GM23248 (cell line): ENCODE data around the gene INTS3. TPM values are rescaled to one million over a fixed set of nuclear protein-coding genes. Genes with fewer than 3 reads are reported as not detected.

Experiments
- DNase-seq: peaks from one replicate; pipeline ENCODE4 v3.0.0-alpha.2; 2015
- H2AFZ ChIP-seq: fragments of 200-600 bp; sonication (generic); 2 replicates; pipeline ENCODE4 v1.6.1; 2016; ENCODE audit warnings: antibody characterized with exemption
- H3F3A ChIP-seq: fragments of 200-600 bp; sonication (generic); 2 replicates; pipeline ENCODE4 v1.6.1; 2016; ENCODE audit warnings: mild to moderate bottlenecking, antibody characterized with exemption, mixed run types; ENCODE audit not compliant: insufficient read depth
- H3K27ac ChIP-seq: fragments of 200-600 bp; sonication (generic); 2 replicates; pipeline ENCODE4 v1.5.1; 2016; ENCODE audit warnings: mild to moderate bottlenecking
- H3K27me3 ChIP-seq: fragments of 200-600 bp; sonication (generic); replicated peaks from 2 replicates; pipeline ENCODE4 v1.6.1; 2016; ENCODE audit warnings: mild to moderate bottlenecking; ENCODE audit not compliant: insufficient read depth
- H3K36me3 ChIP-seq: fragments of 200-600 bp; sonication (generic); 2 replicates; pipeline ENCODE4 v1.6.1; 2016; ENCODE audit warnings: low read depth, mild to moderate bottlenecking
- H3K4me1 ChIP-seq: fragments of 200-600 bp; sonication (generic); 2 replicates; pipeline ENCODE4 v1.6.1; 2016; ENCODE audit warnings: mild to moderate bottlenecking; ENCODE audit not compliant: insufficient read depth
- H3K4me2 ChIP-seq: fragments of 200-600 bp; sonication (generic); one replicate; pipeline ENCODE4 v1.6.1; 2016; ENCODE audit warnings: mild to moderate bottlenecking; ENCODE audit not compliant: unreplicated experiment
- H3K4me3 ChIP-seq: fragments of 200-600 bp; sonication (generic); 2 replicates; pipeline ENCODE4 v1.5.1; 2016; ENCODE audit warnings: mild to moderate bottlenecking
- H3K79me2 ChIP-seq: fragments of 200-600 bp; sonication (generic); 2 replicates; pipeline ENCODE4 v1.6.1; 2016; ENCODE audit warnings: mild to moderate bottlenecking; ENCODE audit not compliant: insufficient read depth
- H3K9ac ChIP-seq: fragments of 200-600 bp; sonication (generic); 2 replicates; pipeline ENCODE4 v1.6.1; 2016; ENCODE audit warnings: mild to moderate bottlenecking
- H3K9me2 ChIP-seq: fragments of 200-600 bp; sonication (generic); 2 replicates; pipeline ENCODE4 v1.6.1; 2016; ENCODE audit warnings: mixed run types, mild to moderate bottlenecking, moderate library complexity; ENCODE audit not compliant: insufficient read depth
- H3K9me3 ChIP-seq: fragments of 200-600 bp; sonication (generic); one replicate; pipeline ENCODE4 v1.6.1; 2017; ENCODE audit warnings: low read depth
- H4K20me1 ChIP-seq: fragments of 200-600 bp; sonication (generic); 2 replicates; pipeline ENCODE4 v1.6.0; 2016; ENCODE audit not compliant: insufficient read depth
- EZH2 ChIP-seq: fragments of 200-600 bp; sonication (generic); IDR thresholded peaks from 2 replicates; pipeline ENCODE4 v1.6.1; 2018; ENCODE audit warnings: antibody characterized with exemption, mild to moderate bottlenecking; ENCODE audit not compliant: insufficient read depth, poor library complexity, severe bottlenecking
- EZH2phosphoT487 ChIP-seq: fragments of 200-600 bp; sonication (generic); IDR thresholded peaks from 2 replicates; pipeline ENCODE4 v1.6.1; 2018; ENCODE audit warnings: antibody characterized with exemption, moderate library complexity, mild to moderate bottlenecking, low read depth; ENCODE audit not compliant: insufficient read depth
- WGBS, 2 experiments: methylation state at CpG; one replicate each; pipeline ENCODE4 v1.1.6; 2015 to 2017; ENCODE audit warnings: low lambda C conversion rate in 2 of 2, low coverage in 1 of 2; ENCODE audit errors: missing lambda C conversion rate in 2 of 2; 5-methylcytosine and 5-hydroxymethylcytosine counted together
- in situ Hi-C: fragments of 300-500 bp; cut with MboI; formaldehyde crosslinking; loops from 2 replicates; pipeline ENCODE4 v1.15.0; 2020
- polyA plus RNA-seq: library from polyadenylated mRNA; unstranded; fragments of >200 nt; fragmentation: Nextera tagmentation; extraction: Ambion mirVana; gene quantifications from 2 replicates; pipeline ENCODE4 v1.2.1, GENCODE V29; 2016
- total RNA-seq: library from RNA; depleted of rRNA; stranded (reverse); fragments of >200 nt; shearing (Covaris generic); gene quantifications from 2 replicates; pipeline ENCODE4 v1.2.3, GENCODE V29; 2014

INTS3 gene
- total and polyA plus RNA-seq, 2 experiments from 2014 or later: 19.9 to 40.2 TPM

- no peak overlapping the region for H3K4me3 ChIP-seq
- H3K27me3 ChIP-seq: no peaks in the 10 kb centered on the region
- no peak overlapping the region for H3K27ac ChIP-seq
- no peaks in the 10 kb centered on the region for H3K9me2 ChIP-seq
- H3K4me2 ChIP-seq: no peak overlapping the region
- no peaks in the 10 kb centered on the region for H4K20me1 ChIP-seq
- H3K9ac ChIP-seq: no peak overlapping the region
- no peaks in the 10 kb centered on the region for H3K36me3 ChIP-seq
- H3K79me2 ChIP-seq: no peaks in the 10 kb centered on the region
- no peak overlapping the region for H2AFZ ChIP-seq
- H3K9me3 ChIP-seq: no peaks in the 10 kb centered on the region
- no peaks in the 10 kb centered on the region for H3F3A ChIP-seq
- H3K4me1 ChIP-seq: peaks cover 11% of the 10 kb centered on the region
- no peak for DNase-seq
- TF ChIP-seq EZH2: no peak
- TF ChIP-seq EZH2phosphoT487: no peak
- in situ Hi-C loops: no loop called here
- WGBS, 2 experiments: 64 to 83% methylated on average over 2 of the region's 2 CpGs
These were observed 76.3 kb downstream of the INTS3 start for GRCh38 chr1:153804112-153804511.

- Histone ChIP-seq H3K79me2 (no peaks in the 10 kb centered on the region), H3K27me3 (no peaks in the 10 kb centered on the region), H2AFZ (no peak overlapping the region), H3K4me1 (peaks cover 11% of the 10 kb centered on the region), H3K27ac (peak overlapping the region; percentile 77), H3K4me3 (no peak overlapping the region), H3F3A (no peaks in the 10 kb centered on the region), H3K36me3 (no peaks in the 10 kb centered on the region), H3K9me2 (no peaks in the 10 kb centered on the region), H3K9ac (peak overlapping the region; percentile 53; the same call in 1 of the 2 replicates), H4K20me1 (no peaks in the 10 kb centered on the region), H3K4me2 (no peak overlapping the region), H3K9me3 (no peaks in the 10 kb centered on the region)
- DNase-seq: peak; percentile 96
- in situ Hi-C loops: no loop called here
- TF ChIP-seq EZH2phosphoT487 (no peak), EZH2 (no peak)
- 44 to 52% methylated on average over 5 of the region's 5 CpGs for WGBS, 2 experiments
These were observed 77.3 kb downstream of the INTS3 start for GRCh38 chr1:153805042-153805745.

- Histone ChIP-seq H3K27me3 (no peaks in the 10 kb centered on the region), H3K79me2 (no peaks in the 10 kb centered on the region), H3K9ac (peak overlapping the region; percentile 53; the same call in 1 of the 2 replicates), H3K9me2 (no peaks in the 10 kb centered on the region), H3K27ac (peak overlapping the region; percentile 77), H3K4me2 (no peak overlapping the region), H4K20me1 (no peaks in the 10 kb centered on the region), H2AFZ (no peak overlapping the region), H3K4me1 (peaks cover 11% of the 10 kb centered on the region), H3K36me3 (peaks cover 1% of the 10 kb centered on the region; the same call in 1 of the 2 replicates), H3F3A (no peaks in the 10 kb centered on the region), H3K9me3 (no peaks in the 10 kb centered on the region), H3K4me3 (no peak overlapping the region)
- in situ Hi-C loops: no loop called here
- 67 to 74% methylated on average over 9 to 11 of the region's 11 CpGs for WGBS, 2 experiments
- DNase-seq: peak; percentile 30
- TF ChIP-seq EZH2phosphoT487: no peak
- TF ChIP-seq EZH2: no peak
These were observed 78.3 kb downstream of the INTS3 start for GRCh38 chr1:153805886-153806719.

- Histone ChIP-seq H3K27me3 (no peaks in the 10 kb centered on the region), H3K79me2 (peaks cover 11% of the 10 kb centered on the region), H2AFZ (no peak overlapping the region), H3K9me2 (no peaks in the 10 kb centered on the region), H3K27ac (no peak overlapping the region), H3K4me2 (no peak overlapping the region), H3K4me1 (no peaks in the 10 kb centered on the region), H3K9me3 (no peaks in the 10 kb centered on the region), H3K4me3 (no peak overlapping the region), H4K20me1 (no peaks in the 10 kb centered on the region), H3K36me3 (peaks cover 51% of the 10 kb centered on the region), H3F3A (no peaks in the 10 kb centered on the region), H3K9ac (no peak overlapping the region)
- DNase-seq: no peak
- WGBS, 2 experiments: 75 to 77% methylated on average over 13 of the region's 13 CpGs
- TF ChIP-seq EZH2 (no peak), EZH2phosphoT487 (no peak)
- in situ Hi-C loops: loop anchor here (10.0 kb wide), 1 partner anchor 168 kb away; the partner anchor contains the start of gene RAB13
These were observed 88.5 kb downstream of the INTS3 start for GRCh38 chr1:153816283-153816889.
